ENCODE data around the gene CFAP43.
"Not testable (repeated sequence)": the region's sequence is repeated elsewhere in the genome, so short reads cannot be mapped to it uniquely, and the experiment has no call there.

The CFAP43 gene

GRCh38 chr10:104245066-104245632, 13.0 kb upstream of the CFAP43 start:
- peaks cover 22 to 48% (median 32%) of the 10 kb centered on the region in 11 experiments for H3K9me3 ChIP-seq (replicated peaks in 1 of 11)
- no peaks in the 10 kb centered on the region for H3K36me3 ChIP-seq
- no peak overlapping the region for H3K4me2 ChIP-seq
- H3K27me3 ChIP-seq: no peaks in the 10 kb centered on the region
- no peak overlapping the region for H3K27ac ChIP-seq
- peaks cover 0 to 34% (median 0%) of the 10 kb centered on the region in 10 experiments; a peak in 6 of 20 replicates for H3K4me1 ChIP-seq
- TF ChIP-seq Cebpa-rat (IDR thresholded peaks at IDR 0.05): no peak
- no peak overlapping the region for H3K4me3 ChIP-seq
- no peaks in the 10 kb centered on the region for H4K20me1 ChIP-seq
- no peak overlapping the region for H3K9ac ChIP-seq

DNA sequence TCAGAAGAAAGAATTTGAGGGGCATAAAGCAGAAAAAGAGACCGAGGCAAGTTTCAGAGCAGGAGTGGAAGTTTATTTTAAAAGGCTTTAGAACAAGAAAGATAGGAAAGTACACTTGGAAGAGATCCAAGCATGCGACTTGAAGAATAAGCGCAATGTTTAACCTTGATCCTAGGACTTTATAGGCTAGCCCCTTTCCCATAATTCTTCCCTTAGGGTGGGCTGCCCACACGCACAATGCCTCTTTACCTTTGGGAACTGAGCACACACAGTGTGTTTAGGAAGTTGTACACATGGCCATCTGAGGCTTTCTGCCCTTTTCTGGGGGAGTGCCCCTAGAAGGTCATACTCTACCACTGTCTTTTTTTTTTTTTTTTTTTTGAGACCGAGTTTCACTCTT, 11.3 kb upstream of the CFAP43 start:
- TF ChIP-seq Cebpa-rat (IDR thresholded peaks at IDR 0.05): no peak

GRCh38 chr10:104243009-104243408, 10.8 kb upstream of the CFAP43 start:
- not testable (repeated sequence) for H4K20me1 ChIP-seq, H3K27ac ChIP-seq, H3K36me3 ChIP-seq, H3K4me3 ChIP-seq, H3K9ac ChIP-seq, H3K27me3 ChIP-seq, H3K4me2 ChIP-seq
- H3K4me1 ChIP-seq: peaks cover 0 to 36% (median 0%) of the 10 kb centered on the region in 10 experiments; a peak in 6 of 20 replicates
- peaks cover 13 to 40% (median 31%) of the 10 kb centered on the region in 11 experiments for H3K9me3 ChIP-seq (replicated peaks in 1 of 11)

More for the DNA sequence above, 11.3 kb upstream of the CFAP43 start:
- no peak overlapping the region for H3K27ac ChIP-seq
- H3K4me3 ChIP-seq: no peak overlapping the region
- no peak overlapping the region for H3K4me2 ChIP-seq
- peaks cover 0 to 41% (median 0%) of the 10 kb centered on the region in 10 experiments; a peak in 6 of 20 replicates for H3K4me1 ChIP-seq
- no peak overlapping the region for H3K9ac ChIP-seq
- no peaks in the 10 kb centered on the region for H3K36me3 ChIP-seq
- no peaks in the 10 kb centered on the region for H4K20me1 ChIP-seq
- peaks cover 16 to 42% (median 31%) of the 10 kb centered on the region in 11 experiments for H3K9me3 ChIP-seq (replicated peaks in 1 of 11)
- H3K27me3 ChIP-seq: no peaks in the 10 kb centered on the region

DNA sequence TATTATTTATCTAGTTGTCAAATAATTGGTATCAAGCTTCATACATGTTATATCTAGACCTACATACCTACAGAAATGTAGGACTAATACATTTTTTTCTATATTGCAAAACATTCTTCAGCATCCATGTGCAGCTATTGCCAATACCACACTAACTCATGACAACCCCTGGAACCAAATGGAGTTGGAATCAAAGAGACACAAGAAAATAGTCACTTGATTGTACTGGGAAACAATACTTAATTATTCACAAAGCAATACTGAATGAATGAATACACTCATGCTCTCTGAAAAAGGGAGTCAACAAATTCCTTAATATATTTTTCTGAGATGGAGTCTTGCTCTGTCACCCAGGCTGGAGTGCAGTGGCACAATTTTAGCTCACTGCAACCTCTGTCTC, 10.4 kb upstream of the CFAP43 start:
- no peak overlapping the region for H3K4me2 ChIP-seq
- no peaks in the 10 kb centered on the region for H3K36me3 ChIP-seq
- no peak for TF ChIP-seq Cebpa-rat (IDR thresholded peaks at IDR 0.05)
- no peak overlapping the region for H3K27ac ChIP-seq
- no peaks in the 10 kb centered on the region for H3K27me3 ChIP-seq
- peaks cover 0 to 31% (median 0%) of the 10 kb centered on the region in 10 experiments; a peak in 6 of 20 replicates for H3K4me1 ChIP-seq
- H4K20me1 ChIP-seq: no peaks in the 10 kb centered on the region
- no peak overlapping the region for H3K9ac ChIP-seq
- H3K9me3 ChIP-seq (replicated peaks in 1 of 11): peaks cover 13 to 36% (median 28%) of the 10 kb centered on the region in 11 experiments
- H3K4me3 ChIP-seq: no peak overlapping the region

- H3K4me1 ChIP-seq: peaks cover 0 to 13% (median 0%) of the 10 kb centered on the region in 10 experiments; a peak in 3 of 20 replicates
- H3K9ac ChIP-seq: no peak overlapping the region
- no peak for TF ChIP-seq Cebpa-rat (IDR thresholded peaks at IDR 0.05)
- peaks cover 12 to 22% (median 15%) of the 10 kb centered on the region in 11 experiments for H3K9me3 ChIP-seq (replicated peaks in 1 of 11)
- H3K4me3 ChIP-seq: no peak overlapping the region
- no peaks in the 10 kb centered on the region for H3K36me3 ChIP-seq
- H4K20me1 ChIP-seq: no peaks in the 10 kb centered on the region
- H3K27me3 ChIP-seq: no peaks in the 10 kb centered on the region
- peak overlapping the region in 2 of 11 experiments; percentile 8 to 13; a peak in 2 of 22 replicates for H3K4me2 ChIP-seq
- no peak overlapping the region for H3K27ac ChIP-seq
Observed at GRCh38 chr10:104240078-104240477, 7.9 kb upstream of the CFAP43 start.

GRCh38 chr10:104235801-104236200, 3.6 kb upstream of the CFAP43 start:
- 0 out of 22 replicates have a peak, but pooled peaks cover 0 to 4% (median 0%) of the 10 kb centered on the region in 11 experiments for H3K36me3 ChIP-seq
- peaks cover 21 to 32% (median 29%) of the 10 kb centered on the region in 11 experiments for H3K27me3 ChIP-seq
- peaks cover 38 to 51% (median 44%) of the 10 kb centered on the region in 11 experiments for H3K9me3 ChIP-seq (replicated peaks in 1 of 11)
- H3K4me2 ChIP-seq: no peak overlapping the region
- no peak for TF ChIP-seq Cebpa-rat (IDR thresholded peaks at IDR 0.05)
- no peaks in the 10 kb centered on the region for H4K20me1 ChIP-seq
- H3K4me1 ChIP-seq: peaks cover 0 to 13% (median 5%) of the 10 kb centered on the region in 10 experiments; a peak in 7 of 20 replicates
- H3K4me3 ChIP-seq: no peak overlapping the region
- H3K9ac ChIP-seq: no peak overlapping the region
- H3K27ac ChIP-seq: no peak overlapping the region

DNA sequence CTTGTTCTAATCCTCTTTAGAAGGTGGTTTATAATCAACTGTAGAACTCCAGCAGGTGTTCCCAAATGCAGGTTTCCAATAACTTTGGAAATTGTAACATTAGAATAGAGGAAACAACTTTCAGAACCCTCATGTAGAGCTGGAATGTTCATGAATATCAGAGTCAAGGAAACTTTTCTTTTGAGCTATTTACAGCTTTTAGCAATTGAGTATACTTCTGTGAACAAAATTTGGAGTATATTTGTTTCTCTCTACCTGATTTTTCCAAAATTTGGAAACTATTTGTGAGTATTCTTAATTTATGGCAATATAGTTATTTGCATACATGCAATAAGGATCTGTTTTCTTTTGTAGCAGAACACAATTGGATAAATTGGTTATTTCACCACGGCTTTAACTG, 2.8 kb upstream of the CFAP43 start:
- peaks cover 22 to 38% (median 36%) of the 10 kb centered on the region in 11 experiments for H3K27me3 ChIP-seq
- no peaks in the 10 kb centered on the region for H4K20me1 ChIP-seq
- H3K4me2 ChIP-seq: no peak overlapping the region
- H3K4me1 ChIP-seq: peaks cover 0 to 9% (median 4%) of the 10 kb centered on the region in 10 experiments; a peak in 7 of 20 replicates
- no peak overlapping the region for H3K27ac ChIP-seq
- H3K36me3 ChIP-seq: 0 out of 22 replicates have a peak, but pooled peaks cover 0 to 4% (median 0%) of the 10 kb centered on the region in 11 experiments
- H3K9me3 ChIP-seq (replicated peaks in 1 of 11): peaks cover 38 to 51% (median 44%) of the 10 kb centered on the region in 11 experiments
- no peak for TF ChIP-seq Cebpa-rat (IDR thresholded peaks at IDR 0.05)
- no peak overlapping the region for H3K9ac ChIP-seq
- no peak overlapping the region for H3K4me3 ChIP-seq

DNA sequence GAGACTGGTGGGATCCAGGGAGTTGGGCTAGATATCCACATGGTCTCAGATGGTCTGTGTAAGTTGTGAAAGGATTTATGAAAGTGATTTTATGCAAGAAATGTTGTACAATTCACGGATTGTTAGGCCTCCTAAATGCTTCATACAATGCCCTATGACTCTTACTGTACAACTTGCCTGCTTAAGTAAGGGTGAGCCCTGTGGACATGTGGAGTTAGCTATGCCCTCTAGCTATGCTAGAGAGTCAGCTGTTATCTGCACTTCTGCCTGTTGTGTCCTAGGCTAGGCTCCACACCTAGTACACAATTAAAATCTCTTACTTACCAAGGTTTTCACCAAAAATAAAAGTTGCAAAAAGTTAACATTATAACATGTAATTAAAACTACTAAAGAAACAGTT, 1.7 kb upstream of the CFAP43 start:
- H3K4me1 ChIP-seq: peaks cover 0 to 9% (median 0%) of the 10 kb centered on the region in 10 experiments; a peak in 5 of 20 replicates
- H3K27ac ChIP-seq: no peak overlapping the region
- H4K20me1 ChIP-seq: no peaks in the 10 kb centered on the region
- H3K9ac ChIP-seq: no peak overlapping the region
- 0 out of 22 replicates have a peak, but pooled peaks cover 0 to 4% (median 0%) of the 10 kb centered on the region in 11 experiments for H3K36me3 ChIP-seq
- H3K27me3 ChIP-seq: peaks cover 22 to 39% (median 36%) of the 10 kb centered on the region in 11 experiments
- no peak overlapping the region for H3K4me3 ChIP-seq
- no peak for TF ChIP-seq Cebpa-rat (IDR thresholded peaks at IDR 0.05)
- peaks cover 38 to 51% (median 44%) of the 10 kb centered on the region in 11 experiments for H3K9me3 ChIP-seq (replicated peaks in 1 of 11)
- H3K4me2 ChIP-seq: no peak overlapping the region

DNA sequence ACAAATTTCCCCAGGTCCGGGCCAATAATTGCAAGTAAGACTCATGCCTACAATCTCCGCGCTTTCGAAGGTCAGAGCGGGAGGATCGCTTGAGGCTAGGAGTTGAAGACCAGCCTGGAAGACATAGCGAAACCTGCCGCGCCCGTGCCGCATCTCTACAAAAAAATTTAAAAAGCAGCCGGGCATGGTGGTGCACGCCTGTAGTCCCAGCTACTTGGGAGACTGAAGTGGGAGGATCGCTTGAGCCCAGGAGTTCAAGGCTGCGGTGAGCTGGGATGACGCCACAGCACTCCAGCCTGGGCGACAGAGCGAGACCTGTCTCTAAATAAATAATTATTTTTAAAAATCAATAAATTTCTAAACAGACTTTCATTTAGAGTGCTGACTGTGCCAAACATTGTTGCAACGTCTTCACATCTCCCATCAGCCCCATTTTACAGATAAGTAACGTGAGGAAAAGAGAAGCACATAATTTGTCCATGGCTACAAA, 494 bp upstream of the CFAP43 start:
- Histone ChIP-seq H4K20me1 (no peaks in the 10 kb centered on the region), H3K9me3 (replicated peaks in 1 of 11) (peaks cover 38 to 51% (median 44%) of the 10 kb centered on the region in 11 experiments), H3K4me1 (peaks cover 0 to 9% (median 0%) of the 10 kb centered on the region in 10 experiments; a peak in 5 of 20 replicates), H3K36me3 (0 out of 22 replicates have a peak, but pooled peaks cover 0 to 4% (median 0%) of the 10 kb centered on the region in 11 experiments), H3K27me3 (peaks cover 22 to 39% (median 36%) of the 10 kb centered on the region in 11 experiments), H3K9ac (peak overlapping the region in 2 of 11 experiments; percentile 77 to 79; a peak in 2 of 22 replicates), H3K27ac (no peak overlapping the region), H3K4me3 (peak overlapping the region; percentile 62 to 81 (median 68)), H3K4me2 (peak overlapping the region; percentile 72 to 89 (median 86))
- no peak for TF ChIP-seq Cebpa-rat (IDR thresholded peaks at IDR 0.05)
